HFFc6 (cell line): ENCODE data around the gene RBMS3. TPM values are rescaled to one million over a fixed set of nuclear protein-coding genes. Genes with fewer than 3 reads are reported as not detected.

Experiments
- DNase-seq: peaks from one replicate; pipeline ENCODE4 v3.0.0-alpha.2; 2018
- H3K27ac Mint-ChIP-seq: 2 replicates; pipeline ENCODE4 v1.8.0; 2020; ENCODE audit warnings: mild to moderate bottlenecking, mixed read lengths
- H3K27me3 Mint-ChIP-seq: 2 replicates; pipeline ENCODE4 v1.8.0; 2021; ENCODE audit warnings: mild to moderate bottlenecking, moderate library complexity, mixed read lengths; ENCODE audit not compliant: insufficient read depth
- H3K36me3 Mint-ChIP-seq: 2 replicates; pipeline ENCODE4 v1.8.0; 2021; ENCODE audit warnings: low read depth, mixed read lengths
- H3K4me1 Mint-ChIP-seq: 2 replicates; pipeline ENCODE4 v1.8.0; 2020; ENCODE audit warnings: low read depth, mixed read lengths
- H3K4me3 Mint-ChIP-seq: 2 replicates; pipeline ENCODE4 v1.8.0; 2020; ENCODE audit warnings: mild to moderate bottlenecking, moderate library complexity, mixed read lengths
- H3K9me3 Mint-ChIP-seq: 2 replicates; pipeline ENCODE4 v1.8.0; 2020; ENCODE audit warnings: mild to moderate bottlenecking, mixed read lengths
- CTCF ChIP-seq: fragments of 200-600 bp; sonication (generic); IDR thresholded peaks from 2 replicates; pipeline ENCODE4 v1.5.0; 2021; ENCODE audit warnings: antibody characterized with exemption, mild to moderate bottlenecking
- total RNA-seq, 6 experiments: library from RNA; stranded (reverse); fragmentation: NEBNext Ultra II Directional; extraction: Animal tissue kit (Norgen Biotek cat#: 25700); gene quantifications; 2 replicates in 1 of 6; 3 replicates in 5 of 6; pipeline ENCODE4 v1.2.3, GENCODE V29; 2021

Gene RBMS3
- total RNA-seq, 6 experiments from 2014 or later: 22.8 to 46.9 (median 39.4) TPM

- no peak overlapping the region for H3K27ac Mint-ChIP-seq
- peaks cover 5% of the 10 kb centered on the region; the same call in 1 of the 2 replicates for H3K36me3 Mint-ChIP-seq
- TF ChIP-seq CTCF: no peak
Observed at GRCh38 chr3:29896856-29897255, 616.0 kb downstream of the RBMS3 start.

GRCh38 chr3:29898171-29898965 is 617.5 kb downstream of the RBMS3 start:
- no peak for TF ChIP-seq CTCF
- Mint-ChIP-seq H3K4me1 (peaks cover 13% of the 10 kb centered on the region), H3K27me3 (no peaks in the 10 kb centered on the region), H3K27ac (no peak overlapping the region), H3K9me3 (no peaks in the 10 kb centered on the region), H3K36me3 (peaks cover 5% of the 10 kb centered on the region; the same call in 1 of the 2 replicates), H3K4me3 (no peak overlapping the region)
- no peak for DNase-seq

More at GRCh38 chr3:29896856-29897255, 616.0 kb downstream of the RBMS3 start:
- no peaks in the 10 kb centered on the region for H3K27me3 Mint-ChIP-seq
- no peak overlapping the region for H3K4me3 Mint-ChIP-seq
- peaks cover 13% of the 10 kb centered on the region for H3K4me1 Mint-ChIP-seq
- no peak for DNase-seq
- no peaks in the 10 kb centered on the region for H3K9me3 Mint-ChIP-seq

GRCh38 chr3:29899021-29899420 is 618.1 kb downstream of the RBMS3 start:
- H3K27me3 Mint-ChIP-seq: no peaks in the 10 kb centered on the region
- peak; percentile 1 for DNase-seq
- no peaks in the 10 kb centered on the region for H3K9me3 Mint-ChIP-seq
- no peak overlapping the region for H3K27ac Mint-ChIP-seq
- H3K36me3 Mint-ChIP-seq: peaks cover 5% of the 10 kb centered on the region; the same call in 1 of the 2 replicates
- H3K4me3 Mint-ChIP-seq: no peak overlapping the region
- TF ChIP-seq CTCF: no peak
- peaks cover 13% of the 10 kb centered on the region for H3K4me1 Mint-ChIP-seq

- DNase-seq: no peak
- no peak for TF ChIP-seq CTCF
- Mint-ChIP-seq H3K9me3 (no peaks in the 10 kb centered on the region), H3K27ac (no peak overlapping the region), H3K4me1 (peaks cover 13% of the 10 kb centered on the region), H3K27me3 (no peaks in the 10 kb centered on the region), H3K36me3 (peaks cover 5% of the 10 kb centered on the region; the same call in 1 of the 2 replicates), H3K4me3 (no peak overlapping the region)
Observed at GRCh38 chr3:29901097-29901496, 620.2 kb downstream of the RBMS3 start.

- Mint-ChIP-seq H3K27me3 (no peaks in the 10 kb centered on the region), H3K4me1 (peaks cover 8% of the 10 kb centered on the region), H3K9me3 (no peaks in the 10 kb centered on the region), H3K27ac (no peak overlapping the region), H3K36me3 (0 out of 2 replicates have a peak, but pooled peaks cover 5% of the 10 kb centered on the region), H3K4me3 (no peak overlapping the region)
- no peak for TF ChIP-seq CTCF
- no peak for DNase-seq
Observed at GRCh38 chr3:29903600-29903999, 622.7 kb downstream of the RBMS3 start.
